Esophagus muscularis mucosa (tissue), 4 donors: ENCODE measurements around the gene UBE2N. TPM values are rescaled to one million over a fixed set of nuclear protein-coding genes. Genes with fewer than 3 reads are reported as not detected.

ENCODE experiments used
- DNase-seq: peaks from one replicate; pipeline ENCODE4 v3.0.0-alpha.2; 2017; ENCODE audit errors: extremely low spot score
- H3K27ac ChIP-seq, 4 donors: fragments of 200-600 bp; sonication (generic); replicated peaks in 1 of 4; 1 replicate in 3 of 4; 2 replicates in 1 of 4; pipeline ENCODE4 v1.5.1; 2016 to 2019; ENCODE audit warnings: mild to moderate bottlenecking in 1 of 4
- H3K27me3 ChIP-seq, 4 donors: fragments of 200-600 bp; sonication (generic); one replicate each; pipeline versions ENCODE4 v1.5.1 to v1.6.0; 2016 to 2019
- H3K36me3 ChIP-seq, 4 donors: fragments of 200-600 bp; sonication (generic); one replicate each; pipeline ENCODE4 v1.5.1; 2016 to 2019
- H3K4me1 ChIP-seq, 4 donors: fragments of 200-600 bp; sonication (generic); one replicate each; pipeline ENCODE4 v1.5.1; 2016 to 2019
- H3K4me3 ChIP-seq, 4 donors: fragments of 200-600 bp; sonication (generic); 1 replicate in 2 of 4; 2 replicates in 2 of 4; pipeline ENCODE4 v1.5.1; 2016 to 2019; ENCODE audit warnings: mild to moderate bottlenecking in 4 of 4, moderate library complexity in 1 of 4
- H3K9me3 ChIP-seq, 4 donors: fragments of 200-600 bp; sonication (generic); 1 replicate in 3 of 4; 2 replicates in 1 of 4; pipeline ENCODE4 v1.5.1; 2016 to 2019
- CTCF ChIP-seq, 3 experiments: fragments of 200-600 bp in 2 of 3; fragments of 450-650 bp in 1 of 3; sonication (generic) in 2 of 3; IDR thresholded peaks; one replicate each; pipeline ENCODE4 v1.5.1; 2017 to 2019; ENCODE audit warnings: antibody characterized with exemption in 3 of 3, mild to moderate bottlenecking in 2 of 3, moderate library complexity in 1 of 3
- EP300 ChIP-seq: sonication (generic); formaldehyde crosslinking; IDR thresholded peaks from one replicate; pipeline ENCODE4 v1.6.1; 2017; ENCODE audit warnings: antibody characterized with exemption
- POLR2A ChIP-seq: fragments of 450-650 bp; IDR thresholded peaks from one replicate; pipeline ENCODE4 v1.6.1; 2017; ENCODE audit warnings: antibody characterized with exemption, moderate library complexity, mild to moderate bottlenecking, low read depth
- POLR2AphosphoS5 ChIP-seq, 2 donors: sonication (generic); formaldehyde crosslinking; IDR thresholded peaks; one replicate each; pipeline ENCODE4 v1.6.1; 2017; ENCODE audit warnings: antibody characterized with exemption in 2 of 2
- WGBS: methylation state at CpG from one replicate; pipeline ENCODE4 v1.1.5; 2018; 5-methylcytosine and 5-hydroxymethylcytosine counted together
- intact Hi-C: fragments of 100-400 bp; cut with DNase I; formaldehyde crosslinking; loops from one replicate; pipeline ENCODE4 v1.15.1; 2023
- total RNA-seq, 4 donors: library from RNA; depleted of rRNA; stranded (reverse); fragments of >200 nt; gene quantifications; one replicate each; pipeline versions ENCODE4 v1.1.0 to v1.2.1, GENCODE V29; 2016

The UBE2N gene
- total RNA-seq, 4 donors from 2014 or later = 37.8 to 106 (median 61.8) TPM

GRCh38 chr12:93381161-93381975 lies 60.4 kb downstream of the UBE2N start:
- WGBS = 43% methylated on average over 5 of the region's 5 CpGs
- intact Hi-C loops = loop anchor here (10.0 kb wide), 1 partner anchor 257 kb away; no protein-coding TSS in a partner anchor
- peak overlapping the region; percentile 93 to 99 (median 96) for H3K27ac ChIP-seq
- peaks cover 0 to 4% (median 0%) of the 10 kb centered on the region in 4 donors for H3K36me3 ChIP-seq
- no peaks in the 10 kb centered on the region for H3K9me3 ChIP-seq
- TF ChIP-seq EP300 = no peak
- no peak for TF ChIP-seq POLR2A
- no peak for TF ChIP-seq CTCF (IDR thresholded peaks at IDR 0.05)
- no peak for TF ChIP-seq POLR2AphosphoS5 (IDR thresholded peaks at IDR 0.05)
- H3K27me3 ChIP-seq = no peaks in the 10 kb centered on the region
- H3K4me1 ChIP-seq = peaks cover 15 to 76% (median 75%) of the 10 kb centered on the region in 4 donors
- no peak for DNase-seq
- H3K4me3 ChIP-seq = peak overlapping the region; percentile 65 to 98 (median 80)

- TF ChIP-seq CTCF (IDR thresholded peaks at IDR 0.05) = peak; percentile 30 to 48 (median 40)
- no peak for TF ChIP-seq POLR2AphosphoS5 (IDR thresholded peaks at IDR 0.05)
- TF ChIP-seq POLR2A = no peak
- TF ChIP-seq EP300 = no peak
- Histone ChIP-seq H3K36me3 (peaks cover 0 to 4% (median 0%) of the 10 kb centered on the region in 4 donors), H3K27ac (peak overlapping the region; percentile 93 to 99 (median 96)), H3K9me3 (no peaks in the 10 kb centered on the region), H3K4me1 (peaks cover 15 to 76% (median 73%) of the 10 kb centered on the region in 4 donors), H3K4me3 (peak overlapping the region; percentile 65 to 98 (median 80)), H3K27me3 (no peaks in the 10 kb centered on the region)
- intact Hi-C loops = loop anchor here (10.0 kb wide), 1 partner anchor 256 kb away; no protein-coding TSS in a partner anchor
- WGBS = 36% methylated on average over 2 of the region's 2 CpGs
- no peak for DNase-seq
Observed at GRCh38 chr12:93380480-93381121, 61.1 kb downstream of the UBE2N start.

- H3K9me3 ChIP-seq = no peaks in the 10 kb centered on the region
- H3K27me3 ChIP-seq = no peaks in the 10 kb centered on the region
- no peak for DNase-seq
- H3K27ac ChIP-seq = peak overlapping the region; percentile 93 to 99 (median 96)
- H3K36me3 ChIP-seq = peaks cover 0 to 4% (median 0%) of the 10 kb centered on the region in 4 donors
- peaks cover 9 to 75% (median 69%) of the 10 kb centered on the region in 4 donors for H3K4me1 ChIP-seq
- intact Hi-C loops = loop anchor here (10.0 kb wide), 1 partner anchor 255 kb away; no protein-coding TSS in a partner anchor
- no peak for TF ChIP-seq CTCF (IDR thresholded peaks at IDR 0.05)
- TF ChIP-seq POLR2AphosphoS5 (IDR thresholded peaks at IDR 0.05) = peak in 1 of 2 donors; percentile 33
- peak overlapping the region; percentile 65 to 98 (median 80) for H3K4me3 ChIP-seq
Observed at GRCh38 chr12:93379981-93380361, 61.8 kb downstream of the UBE2N start.

- intact Hi-C loops = no loop called here
- DNase-seq = no peak
- H3K27ac ChIP-seq = peak overlapping the region; percentile 93 to 99 (median 96)
- 10% methylated on average over 8 of the region's 8 CpGs for WGBS
- H3K36me3 ChIP-seq = no peaks in the 10 kb centered on the region
- peaks cover 7 to 73% (median 66%) of the 10 kb centered on the region in 4 donors for H3K4me1 ChIP-seq
- H3K9me3 ChIP-seq = no peaks in the 10 kb centered on the region
- no peak for TF ChIP-seq EP300
- no peak for TF ChIP-seq POLR2A
- no peak for TF ChIP-seq CTCF (IDR thresholded peaks at IDR 0.05)
- no peak for TF ChIP-seq POLR2AphosphoS5 (IDR thresholded peaks at IDR 0.05)
- H3K4me3 ChIP-seq = peak overlapping the region; percentile 65 to 98 (median 80)
- no peaks in the 10 kb centered on the region for H3K27me3 ChIP-seq
Observed at GRCh38 chr12:93379326-93379980, 62.3 kb downstream of the UBE2N start.
